Gastrocnemius medialis (tissue), 4 donors: ENCODE data around the gene MYO18B.

ENCODE experiments used
- CTCF ChIP-seq, 5 experiments: fragments of 450-650 bp in 3 of 5; fragments of 200-600 bp in 2 of 5; sonication (generic) in 2 of 5; IDR thresholded peaks in 4 of 5; conservative IDR thresholded peaks in 1 of 5; 1 replicate in 4 of 5; 2 replicates in 1 of 5; pipeline ENCODE4 v1.5.1; 2016 to 2019; ENCODE audit warnings: antibody characterized with exemption in 5 of 5, mild to moderate bottlenecking in 3 of 5, moderate library complexity in 3 of 5
- POLR2A ChIP-seq, 2 donors: fragments of 450-650 bp; IDR thresholded peaks; one replicate each; pipeline ENCODE4 v1.6.1; 2017; ENCODE audit warnings: antibody characterized with exemption in 2 of 2, mild to moderate bottlenecking in 2 of 2, moderate library complexity in 2 of 2

- TF ChIP-seq POLR2A (IDR thresholded peaks at IDR 0.05) (no peak), CTCF (IDR thresholded peaks at IDR 0.05 in 4 of 5, conservative IDR thresholded peaks at IDR 0.05 in 1 of 5) (no peak)
Observed at GRCh38 chr22:25772288-25772687, 30.3 kb downstream of the MYO18B start.
